Measurements from ENCODE around the gene GRM4.

GRCh38 chr6:34096193-34096592, 49.7 kb downstream of the GRM4 start:
- no peak for TF ChIP-seq POLR2AphosphoS5 (IDR thresholded peaks at IDR 0.05; ENCODE audit: low read depth, low read length)
- no peak for TF ChIP-seq TAF1 (IDR thresholded peaks at IDR 0.05; ENCODE audit: borderline replicate concordance, low read depth, low read length)
- TF ChIP-seq EP300 (IDR thresholded peaks at IDR 0.05; ENCODE audit: borderline replicate concordance in 1 of 2, low read depth in 1 of 2, low read length in 1 of 2) = no peak
- no peak for TF ChIP-seq CTCF (IDR thresholded peaks at IDR 0.05)
- no peak for TF ChIP-seq RAD21 (IDR thresholded peaks at IDR 0.05; ENCODE audit: low read length)
- TF ChIP-seq MAX (IDR thresholded peaks at IDR 0.05; ENCODE audit: low read depth) = no peak
- no peak for TF ChIP-seq SMC3 (IDR thresholded peaks at IDR 0.05; ENCODE audit: low read depth, low read length)
- no peak for TF ChIP-seq JUND (IDR thresholded peaks at IDR 0.05)
- TF ChIP-seq EZH2phosphoT487 (IDR thresholded peaks at IDR 0.05; ENCODE audit: borderline replicate concordance, low read depth) = no peak
- no peak for TF ChIP-seq RFX5 (IDR thresholded peaks at IDR 0.05; ENCODE audit: low read length)
- no peak for TF ChIP-seq TEAD4 (IDR thresholded peaks at IDR 0.05; ENCODE audit: borderline replicate concordance, insufficient read depth)
- no peak for TF ChIP-seq PBX3 (IDR thresholded peaks at IDR 0.05)
- no peak for TF ChIP-seq NFIC (IDR thresholded peaks at IDR 0.05; ENCODE audit: borderline replicate concordance)
- TF ChIP-seq ZBTB33 (IDR thresholded peaks at IDR 0.05; ENCODE audit: borderline replicate concordance, low read depth) = no peak

Data from SK-N-SH (cell line).